SK-N-SH treated with all-trans-retinoic acid at 6 μM for 48 hours (cell line): Measurements from ENCODE around the gene ABCA8.

ENCODE experiments used
- PATZ1 ChIP-seq: fragments of 250-450 bp; sonication (Bioruptor Pico); IDR thresholded peaks from 2 replicates; pipeline ENCODE4 v1.8.0; 2020; ENCODE audit warnings: mild to moderate bottlenecking, moderate library complexity, borderline replicate concordance
- ZFP3 ChIP-seq: fragments of 250-450 bp; sonication (Bioruptor Pico); IDR thresholded peaks from 2 replicates; pipeline ENCODE4 v1.5.0; 2020; ENCODE audit warnings: mild to moderate bottlenecking, moderate library complexity
- TF ChIP-seq, protein P1 (sequence below): fragments of 250-450 bp; sonication (Bioruptor Pico); IDR thresholded peaks from 2 replicates; pipeline ENCODE4 v1.5.1; 2021; ENCODE audit warnings: mild to moderate bottlenecking, moderate library complexity

GRCh38 chr17:68993112-68993511 lies 37.9 kb upstream of the ABCA8 start:
- TF ChIP-seq ZFP3 (CRISPR knock-in tag) (no peak), PATZ1 (CRISPR knock-in tag) (no peak)
- TF ChIP-seq, protein P1, sequence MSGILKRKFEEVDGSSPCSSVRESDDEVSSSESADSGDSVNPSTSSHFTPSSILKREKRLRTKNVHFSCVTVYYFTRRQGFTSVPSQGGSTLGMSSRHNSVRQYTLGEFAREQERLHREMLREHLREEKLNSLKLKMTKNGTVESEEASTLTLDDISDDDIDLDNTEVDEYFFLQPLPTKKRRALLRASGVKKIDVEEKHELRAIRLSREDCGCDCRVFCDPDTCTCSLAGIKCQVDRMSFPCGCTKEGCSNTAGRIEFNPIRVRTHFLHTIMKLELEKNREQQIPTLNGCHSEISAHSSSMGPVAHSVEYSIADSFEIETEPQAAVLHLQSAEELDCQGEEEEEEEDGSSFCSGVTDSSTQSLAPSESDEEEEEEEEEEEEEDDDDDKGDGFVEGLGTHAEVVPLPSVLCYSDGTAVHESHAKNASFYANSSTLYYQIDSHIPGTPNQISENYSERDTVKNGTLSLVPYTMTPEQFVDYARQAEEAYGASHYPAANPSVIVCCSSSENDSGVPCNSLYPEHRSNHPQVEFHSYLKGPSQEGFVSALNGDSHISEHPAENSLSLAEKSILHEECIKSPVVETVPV (CRISPR knock-in tag), result no peak
